ENCODE measurements around the gene TOP2B. TPM values are rescaled to one million over a fixed set of nuclear protein-coding genes. Genes with fewer than 3 reads are reported as not detected.

The TOP2B gene
- total RNA-seq, 1 experiment from 2014 or later, result 88.7 TPM

DNA sequence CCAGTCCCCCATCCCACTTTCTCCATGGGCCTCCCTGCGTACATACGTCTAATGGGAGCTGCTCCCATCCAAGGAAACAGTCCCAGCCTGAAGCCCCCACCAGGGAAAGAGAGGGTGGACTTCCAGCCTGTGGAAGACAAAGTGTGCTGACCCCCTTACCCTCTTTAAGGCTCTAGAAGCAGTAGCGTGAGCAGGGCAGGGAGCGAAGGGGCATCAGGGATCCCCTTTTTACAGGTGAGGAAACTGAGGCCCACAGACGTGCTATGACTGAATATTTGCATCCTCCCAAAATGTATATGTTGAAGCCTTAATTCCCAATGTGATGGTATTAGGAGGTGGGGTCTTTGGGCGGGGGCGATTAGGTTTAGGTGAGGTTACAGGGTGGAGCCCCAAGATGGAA is 83.4 kb downstream of the TOP2B start:
- no peak for DNase-seq (ENCODE audit: unreplicated experiment)
- Mint-ChIP-seq H3K27ac (ENCODE audit: low read depth, unreplicated experiment) (no peak overlapping the region), H3K36me3 (ENCODE audit: insufficient read depth, unreplicated experiment) (no peaks in the 10 kb centered on the region), H3K9me3 (ENCODE audit: unreplicated experiment) (no peaks in the 10 kb centered on the region), H3K4me3 (ENCODE audit: unreplicated experiment) (no peak overlapping the region), H3K4me1 (ENCODE audit: insufficient read depth, unreplicated experiment) (peaks cover 13% of the 10 kb centered on the region), H3K27me3 (ENCODE audit: insufficient read depth, unreplicated experiment) (peaks cover 80% of the 10 kb centered on the region)
- TF ChIP-seq, protein P1, sequence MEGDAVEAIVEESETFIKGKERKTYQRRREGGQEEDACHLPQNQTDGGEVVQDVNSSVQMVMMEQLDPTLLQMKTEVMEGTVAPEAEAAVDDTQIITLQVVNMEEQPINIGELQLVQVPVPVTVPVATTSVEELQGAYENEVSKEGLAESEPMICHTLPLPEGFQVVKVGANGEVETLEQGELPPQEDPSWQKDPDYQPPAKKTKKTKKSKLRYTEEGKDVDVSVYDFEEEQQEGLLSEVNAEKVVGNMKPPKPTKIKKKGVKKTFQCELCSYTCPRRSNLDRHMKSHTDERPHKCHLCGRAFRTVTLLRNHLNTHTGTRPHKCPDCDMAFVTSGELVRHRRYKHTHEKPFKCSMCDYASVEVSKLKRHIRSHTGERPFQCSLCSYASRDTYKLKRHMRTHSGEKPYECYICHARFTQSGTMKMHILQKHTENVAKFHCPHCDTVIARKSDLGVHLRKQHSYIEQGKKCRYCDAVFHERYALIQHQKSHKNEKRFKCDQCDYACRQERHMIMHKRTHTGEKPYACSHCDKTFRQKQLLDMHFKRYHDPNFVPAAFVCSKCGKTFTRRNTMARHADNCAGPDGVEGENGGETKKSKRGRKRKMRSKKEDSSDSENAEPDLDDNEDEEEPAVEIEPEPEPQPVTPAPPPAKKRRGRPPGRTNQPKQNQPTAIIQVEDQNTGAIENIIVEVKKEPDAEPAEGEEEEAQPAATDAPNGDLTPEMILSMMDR (IDR thresholded peaks at IDR 0.05; ENCODE audit: unreplicated experiment), result no peak
- intact Hi-C loops (cut with micrococcal nuclease), result loop anchor here (10.0 kb wide), 1 partner anchor 287 kb away; no protein-coding TSS in a partner anchor
- ChIA-PET CTCF (interaction anchor here (1.6 to 1.9 kb wide), 2 partner anchors 12 to 48 kb away, joined by 5 to 6 read pairs; no protein-coding TSS in a partner anchor), POLR2A (interaction anchor here (0.7 kb wide), 2 partner anchors 9 to 508 kb away, joined by 4 read pairs; no protein-coding TSS in a partner anchor)
- BruUV-seq (replicated peaks), result no TSS peak

DNA sequence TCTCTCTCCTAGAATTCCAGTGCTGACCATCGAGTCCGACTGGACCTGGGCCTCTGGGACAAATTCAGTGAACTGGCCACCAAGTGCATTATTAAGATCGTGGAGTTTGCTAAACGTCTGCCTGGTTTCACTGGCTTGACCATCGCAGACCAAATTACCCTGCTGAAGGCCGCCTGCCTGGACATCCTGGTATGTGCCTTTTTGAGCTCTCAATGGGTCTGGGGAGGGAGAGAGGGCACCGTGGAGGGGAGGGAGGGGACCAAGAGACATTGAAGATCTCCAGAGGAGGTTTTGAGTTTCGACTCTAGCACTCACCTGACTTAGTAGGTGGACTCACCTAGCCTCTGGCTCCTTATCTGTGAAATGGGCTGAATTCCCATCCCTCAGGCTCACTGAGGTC is 84.2 kb downstream of the TOP2B start:
- CTCF ChIA-PET, result interaction anchor here (0.5 to 1.9 kb wide), 4 partner anchors 11 to 632 kb away, joined by 3 to 6 read pairs (median 4); no protein-coding TSS in a partner anchor

DNA sequence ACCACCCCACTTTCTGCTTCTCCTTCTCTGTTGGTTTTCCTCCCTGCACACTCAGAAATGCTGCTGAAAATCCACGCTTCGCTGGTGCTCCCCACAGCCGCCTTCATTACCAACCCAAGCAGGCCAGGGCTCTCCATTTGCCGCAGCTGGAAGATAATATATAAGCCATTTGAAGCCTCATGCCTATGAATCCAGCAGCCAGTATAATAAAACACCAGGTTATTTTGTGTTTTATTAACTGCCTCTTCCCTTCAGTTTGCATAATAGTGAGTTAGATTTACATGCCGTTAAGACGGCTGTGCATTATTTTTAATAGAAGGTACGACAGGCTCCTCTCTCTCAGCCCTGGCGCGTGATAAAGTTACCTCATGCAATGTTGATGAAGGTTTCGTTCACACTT is 86.6 kb downstream of the TOP2B start:
- BruUV-seq (replicated peaks), result no TSS peak
- Mint-ChIP-seq H3K27me3 (ENCODE audit: insufficient read depth, unreplicated experiment) (peaks cover 63% of the 10 kb centered on the region), H3K4me1 (ENCODE audit: insufficient read depth, unreplicated experiment) (peaks cover 21% of the 10 kb centered on the region), H3K36me3 (ENCODE audit: insufficient read depth, unreplicated experiment) (no peaks in the 10 kb centered on the region), H3K4me3 (ENCODE audit: unreplicated experiment) (no peak overlapping the region), H3K27ac (ENCODE audit: low read depth, unreplicated experiment) (no peak overlapping the region), H3K9me3 (ENCODE audit: unreplicated experiment) (no peaks in the 10 kb centered on the region)
- POLR2A ChIA-PET, result no interaction called here
- TF ChIP-seq, protein P1 (IDR thresholded peaks at IDR 0.05; ENCODE audit: unreplicated experiment), result no peak
- CTCF ChIA-PET, result no interaction called here
- intact Hi-C loops (cut with micrococcal nuclease), result no loop called here
- no peak for DNase-seq (ENCODE audit: unreplicated experiment)

More for the DNA sequence above, 84.2 kb downstream of the TOP2B start:
- no peaks in the 10 kb centered on the region for H3K9me3 Mint-ChIP-seq (ENCODE audit: unreplicated experiment)
- POLR2A ChIA-PET, result interaction anchor here (0.7 kb wide), 1 partner anchor 132 kb away, joined by 3 read pairs; no protein-coding TSS in a partner anchor
- H3K4me3 Mint-ChIP-seq (ENCODE audit: unreplicated experiment), result no peak overlapping the region
- no peak for DNase-seq (ENCODE audit: unreplicated experiment)
- peaks cover 13% of the 10 kb centered on the region for H3K4me1 Mint-ChIP-seq (ENCODE audit: insufficient read depth, unreplicated experiment)
- intact Hi-C loops (cut with micrococcal nuclease), result loop anchor here (10.0 kb wide), 1 partner anchor 286 kb away; no protein-coding TSS in a partner anchor
- H3K27me3 Mint-ChIP-seq (ENCODE audit: insufficient read depth, unreplicated experiment), result peaks cover 80% of the 10 kb centered on the region
- BruUV-seq (replicated peaks), result no TSS peak
- no peak overlapping the region for H3K27ac Mint-ChIP-seq (ENCODE audit: low read depth, unreplicated experiment)
- H3K36me3 Mint-ChIP-seq (ENCODE audit: insufficient read depth, unreplicated experiment), result no peaks in the 10 kb centered on the region
- TF ChIP-seq, protein P1 (IDR thresholded peaks at IDR 0.05; ENCODE audit: unreplicated experiment), result no peak

DNA sequence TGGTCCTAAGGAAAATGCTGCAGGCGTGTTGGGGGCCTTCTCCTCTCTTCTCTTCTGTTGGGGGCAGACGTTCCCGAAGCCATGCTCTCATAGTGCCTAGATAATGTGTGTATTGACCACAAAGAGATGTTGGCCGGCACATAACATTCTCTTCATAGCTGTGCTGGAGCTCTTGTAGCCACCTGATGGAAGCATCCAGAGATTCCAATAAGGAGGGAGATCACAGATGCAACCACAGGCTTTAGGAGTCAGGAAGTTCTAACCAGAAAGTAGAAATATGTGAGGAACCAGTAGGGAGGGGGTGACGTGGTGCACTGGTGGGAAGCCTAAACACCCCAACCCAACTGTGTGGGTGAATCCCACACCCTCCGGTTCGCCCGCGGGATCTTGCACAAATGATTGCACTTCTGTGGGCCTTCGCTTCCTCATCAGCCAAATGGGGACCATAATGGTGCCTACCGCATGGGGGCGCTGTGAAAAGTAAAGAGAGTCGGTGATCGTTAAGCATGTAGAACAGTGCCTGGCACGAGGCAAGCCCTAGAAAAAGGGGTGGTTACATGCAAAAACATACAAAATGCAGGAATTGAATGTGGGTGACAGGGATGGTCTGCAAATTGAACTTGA is 87.8 kb downstream of the TOP2B start:
- intact Hi-C loops (cut with micrococcal nuclease), result no loop called here
- CTCF ChIA-PET, result interaction anchor here (1.1 kb wide), 1 partner anchor 10 kb away, joined by 3 read pairs; no protein-coding TSS in a partner anchor
- TF ChIP-seq, protein P1 (IDR thresholded peaks at IDR 0.05; ENCODE audit: unreplicated experiment), result no peak
- no peaks in the 10 kb centered on the region for H3K36me3 Mint-ChIP-seq (ENCODE audit: insufficient read depth, unreplicated experiment)
- no peak overlapping the region for H3K4me3 Mint-ChIP-seq (ENCODE audit: unreplicated experiment)
- peaks cover 63% of the 10 kb centered on the region for H3K27me3 Mint-ChIP-seq (ENCODE audit: insufficient read depth, unreplicated experiment)
- POLR2A ChIA-PET, result no interaction called here
- no peaks in the 10 kb centered on the region for H3K9me3 Mint-ChIP-seq (ENCODE audit: unreplicated experiment)
- no peak for DNase-seq (ENCODE audit: unreplicated experiment)
- H3K4me1 Mint-ChIP-seq (ENCODE audit: insufficient read depth, unreplicated experiment), result peaks cover 12% of the 10 kb centered on the region
- no peak overlapping the region for H3K27ac Mint-ChIP-seq (ENCODE audit: low read depth, unreplicated experiment)
- BruUV-seq (replicated peaks), result no TSS peak
